GM10248 (cell line): Measurements from ENCODE around the gene CDK5.

Experiments used
- CTCF ChIA-PET: fragments of 300-600 bp; sonication (Branson Sonifier 250); formaldehyde crosslinking; extraction: SDS; loops from one replicate; lab custom pipeline; 2021; ENCODE audit warnings: antibody characterized with exemption; lab: Yijun Ruan, JAX
- POLR2A ChIA-PET: fragments of 350-650 bp; sonication (Branson Sonifier 250); formaldehyde crosslinking; extraction: SDS; loops from one replicate; lab custom pipeline; 2020; ENCODE audit warnings: antibody characterized with exemption; lab: Yijun Ruan, JAX
- DNase-seq: peaks from one replicate; pipeline ENCODE4 v3.0.0; 2012; ENCODE audit errors: extremely low spot score
- TF ChIP-seq, protein P1 (sequence below): IDR thresholded peaks from 2 replicates; pipeline ENCODE4 v1.5.1; 2012; ENCODE audit warnings: mild to moderate bottlenecking, low read depth; ENCODE audit errors: extremely low read depth, missing control alignments, control extremely low read depth

Gene CDK5

DNA sequence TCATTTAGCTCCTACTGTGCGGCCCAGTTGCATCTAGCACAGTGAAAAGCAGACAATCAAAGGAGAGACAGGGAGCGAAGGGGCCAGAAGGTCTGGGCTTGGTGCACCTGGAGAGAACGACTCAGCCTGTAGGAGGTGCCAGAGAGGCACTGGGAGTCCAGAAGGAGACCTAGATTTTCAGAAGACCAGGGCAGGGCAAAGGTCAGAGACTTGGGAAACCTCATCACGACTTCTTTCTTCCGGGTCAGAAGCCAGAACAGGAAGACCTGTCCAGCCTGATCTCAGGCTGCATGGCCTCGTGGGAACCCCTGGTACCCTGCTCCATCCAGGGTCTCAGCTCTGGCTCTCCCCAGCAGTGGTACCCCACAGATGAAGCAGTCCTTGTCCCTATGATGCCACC, 33.7 kb upstream of the CDK5 start:
- ChIA-PET POLR2A (no interaction called here), CTCF (interaction anchor here (0.9 to 12.8 kb wide), 3 partner anchors 16 to 108 kb away, joined by 3 to 149 read pairs (median 3); no protein-coding TSS in a partner anchor)
- DNase-seq = peak; percentile 51
- TF ChIP-seq, protein P1, sequence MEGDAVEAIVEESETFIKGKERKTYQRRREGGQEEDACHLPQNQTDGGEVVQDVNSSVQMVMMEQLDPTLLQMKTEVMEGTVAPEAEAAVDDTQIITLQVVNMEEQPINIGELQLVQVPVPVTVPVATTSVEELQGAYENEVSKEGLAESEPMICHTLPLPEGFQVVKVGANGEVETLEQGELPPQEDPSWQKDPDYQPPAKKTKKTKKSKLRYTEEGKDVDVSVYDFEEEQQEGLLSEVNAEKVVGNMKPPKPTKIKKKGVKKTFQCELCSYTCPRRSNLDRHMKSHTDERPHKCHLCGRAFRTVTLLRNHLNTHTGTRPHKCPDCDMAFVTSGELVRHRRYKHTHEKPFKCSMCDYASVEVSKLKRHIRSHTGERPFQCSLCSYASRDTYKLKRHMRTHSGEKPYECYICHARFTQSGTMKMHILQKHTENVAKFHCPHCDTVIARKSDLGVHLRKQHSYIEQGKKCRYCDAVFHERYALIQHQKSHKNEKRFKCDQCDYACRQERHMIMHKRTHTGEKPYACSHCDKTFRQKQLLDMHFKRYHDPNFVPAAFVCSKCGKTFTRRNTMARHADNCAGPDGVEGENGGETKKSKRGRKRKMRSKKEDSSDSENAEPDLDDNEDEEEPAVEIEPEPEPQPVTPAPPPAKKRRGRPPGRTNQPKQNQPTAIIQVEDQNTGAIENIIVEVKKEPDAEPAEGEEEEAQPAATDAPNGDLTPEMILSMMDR = peak; percentile 51

- CTCF ChIA-PET = interaction anchor here (0.9 to 12.8 kb wide), 3 partner anchors 17 to 107 kb away, joined by 3 to 149 read pairs (median 3); no protein-coding TSS in a partner anchor
- TF ChIP-seq, protein P1 = no peak
- DNase-seq = no peak
- POLR2A ChIA-PET = no interaction called here
Measured at GRCh38 chr7:151091003-151091402, 33.3 kb upstream of the CDK5 start.

- DNase-seq = no peak
- TF ChIP-seq, protein P1 = no peak
- ChIA-PET POLR2A (no interaction called here), CTCF (interaction anchor here (0.7 to 12.8 kb wide), 4 partner anchors 8 to 106 kb away, joined by 3 to 149 read pairs (median 4); no protein-coding TSS in a partner anchor)
Measured at GRCh38 chr7:151089893-151090730, 32.4 kb upstream of the CDK5 start.

DNA sequence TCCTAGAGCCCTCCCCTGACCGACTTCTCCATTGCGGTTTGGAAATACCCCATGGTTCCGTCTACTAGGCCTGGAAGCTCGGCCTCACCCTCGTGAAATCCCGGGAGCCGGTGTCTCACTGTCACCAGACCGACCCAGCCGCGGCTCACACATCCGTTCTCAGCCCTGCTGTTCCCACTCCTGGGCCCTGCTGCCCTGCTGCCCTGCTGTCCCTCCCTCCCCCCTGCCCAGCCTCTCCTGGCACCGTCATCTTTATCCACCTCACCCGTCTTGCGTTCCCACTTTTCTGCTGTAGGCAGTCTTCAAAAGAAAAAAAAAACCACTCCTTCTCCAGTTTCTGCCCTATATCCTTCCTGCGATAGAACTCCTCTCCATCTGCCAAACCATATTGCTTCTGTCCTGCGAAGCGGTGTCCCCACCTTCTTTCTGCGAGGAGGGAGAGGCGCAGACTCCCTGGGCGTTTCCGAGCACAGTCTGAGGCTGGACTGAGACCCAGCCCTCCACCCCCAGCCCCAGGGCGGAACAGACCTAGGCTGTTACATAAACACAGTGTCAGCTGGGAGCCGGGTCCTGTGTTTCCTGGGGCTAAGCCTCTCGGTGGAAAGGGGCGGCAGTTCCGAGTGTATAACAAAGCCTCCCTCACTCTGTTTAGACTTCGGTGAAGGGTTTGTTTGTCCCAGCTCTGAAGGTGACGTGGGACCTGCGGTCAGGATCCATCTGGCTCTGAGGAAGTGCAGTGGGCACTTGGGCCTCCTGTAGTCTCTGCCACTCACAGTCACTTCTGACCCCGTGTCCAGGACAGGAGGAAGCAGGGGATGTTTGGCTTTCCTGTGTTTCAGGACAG, 31.4 kb upstream of the CDK5 start:
- DNase-seq = no peak
- CTCF ChIA-PET = interaction anchor here (0.7 to 12.8 kb wide), 5 partner anchors 8 to 71 kb away, joined by 3 to 149 read pairs (median 3); no protein-coding TSS in a partner anchor
- POLR2A ChIA-PET = no interaction called here
- TF ChIP-seq, protein P1 = no peak

- TF ChIP-seq, protein P1 = no peak
- POLR2A ChIA-PET = no interaction called here
- CTCF ChIA-PET = interaction anchor here (1.0 to 12.8 kb wide), 5 partner anchors 9 to 60 kb away, joined by 3 to 149 read pairs (median 3); partner anchors contain the start of gene ABCB8
- DNase-seq = no peak
Measured at GRCh38 chr7:151088019-151088855, 30.5 kb upstream of the CDK5 start.
